ENCODE results near the gene TREH.

TREH gene

GRCh38 chr11:118662401-118663271 lies 16.8 kb downstream of the TREH start:
- H3K4me3 ChIP-seq (replicated peaks; ENCODE audit: low read depth, low read length): no peak overlapping the region
- DNase-seq (ENCODE audit: extremely low read depth, low read depth): no peak
- no peak for TF ChIP-seq CTCF (IDR thresholded peaks at IDR 0.05; ENCODE audit: low read depth, low read length, missing control alignments)

- H3K4me3 ChIP-seq (replicated peaks; ENCODE audit: low read depth, low read length): no peak overlapping the region
- no peak for DNase-seq (ENCODE audit: extremely low read depth, low read depth)
- no peak for TF ChIP-seq CTCF (IDR thresholded peaks at IDR 0.05; ENCODE audit: low read depth, low read length, missing control alignments)
Measured at GRCh38 chr11:118661425-118662301, 17.8 kb downstream of the TREH start.

- no peak overlapping the region for H3K4me3 ChIP-seq (replicated peaks; ENCODE audit: low read depth, low read length)
- no peak for DNase-seq (ENCODE audit: extremely low read depth, low read depth)
- TF ChIP-seq CTCF (IDR thresholded peaks at IDR 0.05; ENCODE audit: low read depth, low read length, missing control alignments): no peak
Measured at GRCh38 chr11:118660681-118661424, 18.6 kb downstream of the TREH start.

GRCh38 chr11:118659953-118660680 lies 19.3 kb downstream of the TREH start:
- H3K4me3 ChIP-seq (replicated peaks; ENCODE audit: low read depth, low read length): no peak overlapping the region
- no peak for TF ChIP-seq CTCF (IDR thresholded peaks at IDR 0.05; ENCODE audit: low read depth, low read length, missing control alignments)
- DNase-seq (ENCODE audit: extremely low read depth, low read depth): no peak

GRCh38 chr11:118659314-118659952 lies 20.0 kb downstream of the TREH start:
- no peak overlapping the region for H3K4me3 ChIP-seq (replicated peaks; ENCODE audit: low read depth, low read length)
- peak; percentile 96 for TF ChIP-seq CTCF (IDR thresholded peaks at IDR 0.05; ENCODE audit: low read depth, low read length, missing control alignments)
- DNase-seq (ENCODE audit: extremely low read depth, low read depth): peak; percentile 29

All from HFF-Myc (cell line).